ENCODE measurements around the gene RPS6KA5.
"Not testable (repeated sequence)": the region's sequence is repeated elsewhere in the genome, so short reads cannot be mapped to it uniquely, and the experiment has no call there.

Gene RPS6KA5

GRCh38 chr14:91035855-91036254, 24.6 kb downstream of the RPS6KA5 start:
- no peak for TF ChIP-seq CTCF (IDR thresholded peaks at IDR 0.05; ENCODE audit: control extremely low read depth, extremely low read depth, low read depth, missing control alignments)
- DNase-seq (ENCODE audit: extremely low spot score), result peak; percentile 20
- CTCF ChIA-PET, result interaction anchor here (0.7 to 1.7 kb wide), 7 partner anchors 12 to 139 kb away, joined by 3 to 7 read pairs (median 4); partner anchors contain the start of gene RPS6KA5
- POLR2A ChIA-PET, result no interaction called here

GRCh38 chr14:91034379-91034778, 26.1 kb downstream of the RPS6KA5 start:
- CTCF ChIA-PET, result interaction anchor here (1.6 kb wide), 1 partner anchor 22 kb away, joined by 3 read pairs; no protein-coding TSS in a partner anchor
- DNase-seq (ENCODE audit: extremely low spot score); POLR2A ChIA-PET: not testable (repeated sequence)

- TF ChIP-seq CTCF (IDR thresholded peaks at IDR 0.05; ENCODE audit: control extremely low read depth, extremely low read depth, low read depth, missing control alignments), result no peak
- POLR2A ChIA-PET, result no interaction called here
- CTCF ChIA-PET, result interaction anchor here (3.2 kb wide), 1 partner anchor 8 kb away, joined by 13 read pairs; no protein-coding TSS in a partner anchor
- DNase-seq (ENCODE audit: extremely low spot score), result no peak
Observed at GRCh38 chr14:91032248-91032647, 28.2 kb downstream of the RPS6KA5 start.

- ChIA-PET POLR2A (interaction anchor here (0.6 kb wide), 1 partner anchor 32 kb away, joined by 3 read pairs; no protein-coding TSS in a partner anchor), CTCF (interaction anchor here (1.5 to 3.2 kb wide), 2 partner anchors 8 to 16 kb away, joined by 3 to 13 read pairs; no protein-coding TSS in a partner anchor)
- DNase-seq (ENCODE audit: extremely low spot score), result no peak
- no peak for TF ChIP-seq CTCF (IDR thresholded peaks at IDR 0.05; ENCODE audit: control extremely low read depth, extremely low read depth, low read depth, missing control alignments)
Observed at GRCh38 chr14:91031666-91032065, 28.8 kb downstream of the RPS6KA5 start.

GRCh38 chr14:91029456-91030217, 30.8 kb downstream of the RPS6KA5 start:
- POLR2A ChIA-PET, result no interaction called here
- no peak for TF ChIP-seq CTCF (IDR thresholded peaks at IDR 0.05; ENCODE audit: control extremely low read depth, extremely low read depth, low read depth, missing control alignments)
- CTCF ChIA-PET, result interaction anchor here (1.5 to 3.2 kb wide), 4 partner anchors 10 to 84 kb away, joined by 3 to 13 read pairs (median 6); partner anchors contain the start of gene DGLUCY
- DNase-seq (ENCODE audit: extremely low spot score), result no peak

- POLR2A ChIA-PET, result no interaction called here
- TF ChIP-seq CTCF (IDR thresholded peaks at IDR 0.05; ENCODE audit: control extremely low read depth, extremely low read depth, low read depth, missing control alignments), result no peak
- DNase-seq (ENCODE audit: extremely low spot score), result no peak
- CTCF ChIA-PET, result interaction anchor here (1.3 to 2.4 kb wide), 3 partner anchors 10 to 15 kb away, joined by 3 to 8 read pairs (median 8); no protein-coding TSS in a partner anchor
Observed at GRCh38 chr14:91027561-91027960, 32.9 kb downstream of the RPS6KA5 start.

DNA sequence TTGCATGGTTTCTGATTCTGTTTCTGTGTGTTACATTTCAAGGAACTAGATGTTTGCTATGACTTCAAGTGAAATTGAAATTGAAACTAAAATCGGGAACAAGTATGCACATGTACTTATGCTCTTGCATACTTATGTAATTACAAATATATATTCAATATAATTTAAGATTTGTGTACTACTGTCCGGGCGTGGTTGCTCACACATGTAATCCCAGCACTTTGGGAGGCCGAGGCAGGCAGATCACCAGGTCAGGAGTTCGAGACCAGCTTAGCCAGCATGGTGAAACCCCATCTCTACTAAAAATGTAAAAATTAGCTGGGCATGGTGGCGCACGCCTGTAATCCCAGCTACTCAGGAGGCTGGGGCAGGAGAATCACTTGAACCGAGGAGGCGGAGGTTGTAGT, 37.8 kb downstream of the RPS6KA5 start:
- POLR2A ChIA-PET, result not testable (repeated sequence)
- DNase-seq (ENCODE audit: extremely low spot score), result peak; percentile 51
- CTCF ChIA-PET, result interaction anchor here (1.0 to 1.6 kb wide), 3 partner anchors 10 to 14 kb away, joined by 3 to 4 read pairs (median 3); no protein-coding TSS in a partner anchor
